ENCODE results near the gene TBC1D24.
A peak's percentile ranks its signal among the peaks of the same experiment; 100 is the strongest.

Gene TBC1D24

GRCh38 chr16:2500430-2500917, 25.5 kb downstream of the TBC1D24 start:
- no peak for DNase-seq

GRCh38 chr16:2500918-2501750, 26.2 kb downstream of the TBC1D24 start:
- peak; percentile 51 to 84 for DNase-seq

- no peak for DNase-seq
Observed at GRCh38 chr16:2501946-2502895, 27.3 kb downstream of the TBC1D24 start.

- no peak for DNase-seq
Observed at GRCh38 chr16:2505695-2506094, 30.8 kb downstream of the TBC1D24 start.

- DNase-seq = no peak
Observed at GRCh38 chr16:2507052-2507659, 32.2 kb downstream of the TBC1D24 start.

- no peak for DNase-seq
Observed at GRCh38 chr16:2507665-2508064, 32.7 kb downstream of the TBC1D24 start.

GRCh38 chr16:2508722-2509400, 33.9 kb downstream of the TBC1D24 start:
- DNase-seq = no peak

- no peak for DNase-seq
Observed at GRCh38 chr16:2511128-2511800, 36.3 kb downstream of the TBC1D24 start.

- no peak for DNase-seq
Observed at GRCh38 chr16:2511996-2512734, 37.2 kb downstream of the TBC1D24 start.

- DNase-seq = no peak
Observed at GRCh38 chr16:2512735-2513404, 37.9 kb downstream of the TBC1D24 start.

GRCh38 chr16:2513405-2514332, 38.7 kb downstream of the TBC1D24 start, which contains the start of gene ATP6V0C:
ATP6V0C (plus strand) TSS chr16:2513952; CDS start chr16:2514104, 152 bp downstream.
- peak; percentile 73 to 93 for DNase-seq

GRCh38 chr16:2514333-2515179, 39.6 kb downstream of the TBC1D24 start:
- no peak for DNase-seq

GRCh38 chr16:2515180-2515851, 40.4 kb downstream of the TBC1D24 start:
- no peak for DNase-seq

- no peak for DNase-seq
Observed at GRCh38 chr16:2516391-2517240, 41.7 kb downstream of the TBC1D24 start.

- no peak for DNase-seq
Observed at GRCh38 chr16:2517954-2518605, 43.2 kb downstream of the TBC1D24 start.

Data from NCI-H446 (cell line).